Sciatic nerve (tissue), 2 donors: ENCODE results near the gene UPK2. TPM values are rescaled to one million over a fixed set of nuclear protein-coding genes. Genes with fewer than 3 reads are reported as not detected.
"Not testable (repeated sequence)": the region's sequence is repeated elsewhere in the genome, so short reads cannot be mapped to it uniquely, and the experiment has no call there.

ENCODE experiments used
- ATAC-seq: fragments of 200-7000 bp; cut with Tn5 transposase; one replicate; pipeline ENCODE4 v1.9.1; 2020; ENCODE audit warnings: mild to moderate bottlenecking, moderate library complexity
- DNase-seq: peaks from one replicate; pipeline ENCODE4 v3.0.0-alpha.2; 2020; ENCODE audit warnings: low spot score
- intact Hi-C: fragments of 100-400 bp; cut with DNase I; formaldehyde crosslinking; loops from one replicate; pipeline ENCODE4 v1.14.2; 2022
- total RNA-seq: library from RNA; stranded (reverse); fragmentation: NEBNext Ultra II Directional; extraction: Animal tissue kit (Norgen Biotek cat#: 25700); gene quantifications from one replicate; pipeline ENCODE4 v1.2.1, GENCODE V29; 2021
- donor health status: DM: no; HTN: no; CAD: no.
- donor health status: DM: no; HTN: no; CAD: no.

Gene UPK2
- total RNA-seq, 1 donor from 2014 or later = not detected

- intact Hi-C loops, ATAC-seq, DNase-seq: not testable (repeated sequence)
These were observed 13.4 kb downstream of the UPK2 start for GRCh38 chr11:118969508-118969907.

DNA sequence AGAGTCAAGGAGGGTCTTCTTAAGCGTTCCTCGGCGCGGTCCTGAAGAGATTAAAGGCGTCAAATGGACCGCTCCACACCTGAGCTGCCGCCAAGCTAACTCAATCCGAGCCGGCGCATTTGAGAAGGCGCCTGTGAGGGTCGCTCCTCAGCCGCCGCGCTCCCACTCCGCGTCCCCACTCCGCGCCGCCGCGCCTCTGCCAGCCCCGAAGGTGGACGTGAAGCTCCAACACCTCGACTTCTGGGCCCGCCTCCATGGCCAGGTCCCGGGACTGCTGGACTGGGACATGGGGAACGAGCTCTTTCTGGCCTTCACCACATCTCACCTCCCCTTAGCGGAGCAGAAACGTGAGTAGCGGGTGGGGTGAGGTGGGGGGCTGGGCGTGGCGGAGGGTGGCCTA lies 15.5 kb downstream of the UPK2 start, which contains the start of gene FOXR1:
TSS of gene FOXR1 (plus strand) at position 116 of the 400 bp plus-strand sequence. CDS start at position 287, 171 bp downstream.
- intact Hi-C loops = no loop called here
- no peak for ATAC-seq
- no peak for DNase-seq

GRCh38 chr11:118973985-118974384 lies 17.9 kb downstream of the UPK2 start:
- ATAC-seq (no peak), DNase-seq (no peak)
- intact Hi-C loops = no loop called here

DNA sequence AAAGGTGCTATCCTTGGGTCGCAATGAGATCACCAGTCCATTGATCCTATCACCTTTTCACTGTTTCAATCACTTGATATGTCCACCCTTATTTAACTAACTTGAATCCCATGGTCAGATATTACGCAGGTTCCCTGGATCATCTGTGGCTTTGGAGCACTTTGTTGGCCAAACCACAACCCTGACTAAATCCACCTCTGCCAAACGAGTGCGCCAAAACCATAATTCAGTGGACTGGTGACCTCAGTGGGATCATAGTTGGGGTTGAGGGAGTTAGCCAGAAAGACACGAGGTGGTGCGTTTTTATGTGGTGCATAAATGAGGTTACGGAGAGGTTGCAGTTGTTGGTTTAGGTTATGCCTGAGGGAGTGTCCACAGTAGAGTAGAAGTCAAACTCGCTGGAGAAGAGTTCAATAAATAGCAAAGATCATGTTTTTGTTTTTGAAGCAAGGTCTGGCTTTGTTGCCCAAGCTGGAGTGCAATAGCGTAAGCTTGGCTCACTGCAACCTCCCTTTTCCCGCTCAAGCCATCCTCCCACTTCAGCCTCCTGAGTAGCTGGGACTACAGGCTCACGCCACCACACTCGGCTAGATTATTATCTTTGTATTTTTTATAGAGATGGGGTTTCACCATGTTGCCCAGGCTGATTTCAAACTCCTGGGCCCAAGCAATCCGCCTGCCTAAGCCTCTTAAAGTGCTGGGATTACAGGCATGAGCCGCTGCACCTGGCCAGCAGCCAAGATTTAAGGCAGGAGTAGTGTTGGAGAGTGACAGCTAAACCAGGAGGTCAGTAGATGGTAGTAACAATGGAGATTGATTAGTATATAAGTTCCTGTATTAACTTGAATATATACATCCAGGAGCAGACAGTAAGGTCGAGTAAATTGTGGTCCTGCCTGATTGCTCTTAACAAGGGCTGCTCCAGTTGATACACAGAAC lies 19.9 kb downstream of the UPK2 start:
- DNase-seq (no peak), ATAC-seq (no peak)
- intact Hi-C loops = no loop called here

- intact Hi-C loops = no loop called here
- peak; percentile 29 for ATAC-seq
These were observed 23.3 kb downstream of the UPK2 start for GRCh38 chr11:118979434-118979833.

GRCh38 chr11:118980191-118980881 lies 24.2 kb downstream of the UPK2 start:
- intact Hi-C loops = no loop called here
- peak; percentile 82 for ATAC-seq
- peak; percentile 70 for DNase-seq

More at GRCh38 chr11:118979434-118979833, 23.3 kb downstream of the UPK2 start:
- DNase-seq = no peak

DNA sequence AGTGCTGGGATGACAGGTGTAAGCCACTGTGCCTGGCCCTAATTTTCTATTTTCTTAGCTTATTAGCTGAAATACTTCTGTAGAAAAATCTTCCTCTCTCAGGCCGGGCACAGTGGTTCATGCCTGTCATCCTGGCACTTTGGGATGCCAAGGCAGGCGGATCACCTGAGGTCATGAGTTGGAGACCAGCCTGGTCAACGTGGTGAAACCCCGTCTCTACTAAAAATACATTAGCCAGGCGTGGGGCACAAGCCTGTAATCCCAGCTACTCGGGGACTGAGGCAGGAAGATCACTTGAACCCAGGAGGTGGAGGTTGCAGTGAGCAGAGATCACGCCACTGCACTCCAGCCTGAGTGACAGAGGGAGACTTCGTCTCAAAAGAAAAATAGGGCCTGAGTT lies 28.2 kb downstream of the UPK2 start:
- DNase-seq, ATAC-seq, intact Hi-C loops: not testable (repeated sequence)

DNA sequence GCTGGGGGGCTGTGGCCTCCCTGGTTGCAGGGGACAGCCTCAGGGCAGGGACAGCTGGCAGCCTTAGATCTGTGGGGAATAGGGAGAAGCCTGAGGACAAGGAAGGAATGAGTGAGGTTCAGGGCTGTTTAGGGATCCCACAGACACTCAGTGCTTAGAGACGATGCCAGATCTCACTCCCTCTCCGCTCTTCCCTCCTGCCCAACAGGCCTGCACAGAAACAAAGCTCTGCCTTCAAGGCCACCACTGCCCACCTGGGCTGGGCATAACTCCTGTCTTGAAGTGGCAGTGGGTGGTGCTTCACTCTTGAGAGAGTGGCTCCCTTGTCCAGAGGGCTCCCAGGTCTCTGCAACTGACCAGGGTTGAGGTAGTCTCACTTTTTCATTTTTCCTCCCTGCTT lies 28.7 kb downstream of the UPK2 start:
- DNase-seq (no peak), ATAC-seq (no peak)
- intact Hi-C loops = no loop called here

GRCh38 chr11:118988280-118988679 lies 32.2 kb downstream of the UPK2 start:
- no peak for ATAC-seq
- no peak for DNase-seq
- intact Hi-C loops = no loop called here

DNA sequence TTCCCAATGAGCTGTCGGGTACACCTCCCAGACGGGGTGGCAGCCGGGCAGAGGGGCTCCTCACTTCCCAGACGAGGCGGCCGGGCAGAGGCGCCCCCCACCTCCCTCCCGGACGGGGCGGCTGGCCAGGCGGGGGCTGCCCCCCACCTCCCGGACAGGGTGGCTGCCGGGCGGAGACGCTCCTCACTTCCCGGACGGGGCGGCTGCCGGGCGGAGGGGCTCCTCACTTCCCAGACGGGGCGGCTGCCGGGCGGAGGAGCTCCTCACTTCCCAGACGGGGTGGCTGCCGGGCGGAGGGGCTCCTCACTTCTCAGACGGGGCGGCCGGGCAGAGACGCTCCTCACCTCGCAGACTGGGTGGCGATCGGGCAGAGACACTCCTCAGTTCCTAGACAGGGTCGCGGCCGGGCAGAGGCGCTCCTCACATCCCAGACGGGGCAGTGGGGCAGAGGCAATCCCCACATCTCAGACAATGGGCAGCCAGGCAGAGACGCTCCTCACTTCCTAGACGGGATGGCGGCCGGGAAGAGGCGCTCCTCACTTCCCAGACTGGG lies 35.5 kb downstream of the UPK2 start:
- ATAC-seq, intact Hi-C loops, DNase-seq: not testable (repeated sequence)

DNA sequence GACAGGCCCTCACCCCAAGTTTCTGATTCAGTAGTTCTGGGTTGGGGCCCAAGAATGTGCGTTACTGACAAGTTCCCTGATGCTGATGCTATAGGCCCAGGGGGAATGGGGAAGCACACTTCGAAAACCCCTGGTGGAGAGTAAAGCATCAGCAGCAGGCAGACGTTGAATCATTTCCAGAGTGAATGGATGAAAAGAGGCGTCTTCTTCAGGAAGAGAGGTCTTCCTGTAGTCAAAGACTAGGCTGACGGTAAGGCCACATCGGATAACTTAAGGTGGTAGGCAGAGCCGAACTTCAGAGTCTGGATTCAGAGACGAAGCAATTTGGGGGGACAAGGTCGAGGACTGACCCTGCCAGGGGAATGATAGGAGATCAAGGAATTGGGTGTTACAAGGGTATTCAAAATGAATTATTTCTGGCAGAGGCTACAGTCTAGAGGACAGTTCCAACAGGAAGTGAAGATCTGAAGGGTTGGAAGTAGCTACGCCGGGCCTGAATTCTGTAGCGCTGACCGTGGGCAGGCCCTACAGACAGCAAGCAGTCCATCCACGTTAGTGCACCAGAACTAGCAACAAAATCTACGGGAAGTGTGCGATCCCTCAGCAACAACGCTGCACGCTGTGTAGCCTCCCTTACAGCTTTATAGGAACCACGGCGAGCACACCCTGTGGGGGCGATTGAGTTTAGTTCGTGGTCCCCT lies 41.0 kb downstream of the UPK2 start:
- intact Hi-C loops = no loop called here
- ATAC-seq = peak; percentile 53
- no peak for DNase-seq

- ATAC-seq = peak; percentile 99
- intact Hi-C loops = no loop called here
- DNase-seq = peak; percentile 97
These were observed 41.7 kb downstream of the UPK2 start, which contains the start of gene CENATAC for GRCh38 chr11:118997627-118998387. Gene CENATAC (plus strand): TSS chr11:118998138. CDS start chr11:118998198, 60 bp downstream.

GRCh38 chr11:118998388-118998717 lies 42.3 kb downstream of the UPK2 start:
- ATAC-seq = peak; percentile 25
- DNase-seq = no peak
- intact Hi-C loops = no loop called here

DNA sequence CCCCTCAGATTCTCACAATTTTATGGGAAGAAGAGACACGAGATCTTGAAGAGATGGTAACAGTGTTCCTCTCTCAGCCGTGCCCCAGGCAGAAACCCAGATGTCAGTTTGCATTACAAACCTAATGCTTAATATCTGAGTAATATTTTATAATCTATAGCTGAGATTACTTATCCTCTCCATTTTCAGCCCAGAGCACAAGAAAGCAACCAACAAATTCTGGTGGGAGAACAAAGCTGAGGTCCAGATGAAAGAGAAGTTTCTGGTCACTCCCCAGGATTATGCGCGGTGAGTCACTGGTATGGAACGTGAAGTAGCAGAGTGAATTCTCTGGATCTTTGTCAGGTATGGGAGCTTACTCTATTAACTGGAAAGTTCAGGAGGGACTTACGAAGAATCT lies 42.7 kb downstream of the UPK2 start:
- no peak for ATAC-seq
- DNase-seq = no peak
- intact Hi-C loops = no loop called here

DNA sequence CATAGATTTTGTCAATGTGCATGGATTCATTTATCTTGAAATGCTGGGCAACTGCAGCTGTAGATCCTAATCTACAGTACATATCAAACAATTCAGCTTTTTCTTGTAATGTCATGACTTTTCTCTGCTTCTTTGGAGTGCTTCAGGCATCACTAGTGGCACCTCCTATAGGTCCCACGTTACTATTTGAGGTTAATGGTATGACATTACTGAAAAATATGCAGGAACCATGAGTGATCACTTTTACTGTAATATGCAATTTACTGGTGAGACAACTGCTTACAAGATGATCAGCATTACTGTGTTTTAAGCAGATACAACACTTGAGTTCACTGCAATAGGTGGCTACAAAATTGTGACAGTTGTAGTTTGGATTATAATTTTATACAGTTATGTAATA lies 44.8 kb downstream of the UPK2 start:
- DNase-seq (no peak), ATAC-seq (no peak)
- intact Hi-C loops = no loop called here

DNA sequence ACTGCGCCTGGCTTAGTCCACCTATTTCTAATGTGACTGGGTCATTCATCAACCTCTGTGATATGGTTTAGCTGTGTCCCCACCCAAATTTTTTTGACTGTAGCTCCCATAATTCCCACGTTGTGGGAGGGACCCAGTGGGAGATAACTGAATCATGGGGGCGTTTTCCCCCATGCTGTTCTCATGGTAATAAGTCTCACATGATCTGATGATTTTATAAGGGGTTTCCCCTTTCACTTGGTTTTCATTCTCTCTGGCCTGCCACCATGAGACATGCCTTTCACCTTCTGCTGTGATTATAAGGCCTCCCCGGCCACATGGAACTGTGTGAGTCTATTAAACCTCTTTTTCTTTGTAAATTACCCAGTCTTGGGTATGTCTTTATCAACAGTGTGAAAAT lies 50.6 kb downstream of the UPK2 start:
- no peak for ATAC-seq
- no peak for DNase-seq
- intact Hi-C loops = no loop called here
